ENCODE data around the gene RIPOR3.

RIPOR3 gene

DNA sequence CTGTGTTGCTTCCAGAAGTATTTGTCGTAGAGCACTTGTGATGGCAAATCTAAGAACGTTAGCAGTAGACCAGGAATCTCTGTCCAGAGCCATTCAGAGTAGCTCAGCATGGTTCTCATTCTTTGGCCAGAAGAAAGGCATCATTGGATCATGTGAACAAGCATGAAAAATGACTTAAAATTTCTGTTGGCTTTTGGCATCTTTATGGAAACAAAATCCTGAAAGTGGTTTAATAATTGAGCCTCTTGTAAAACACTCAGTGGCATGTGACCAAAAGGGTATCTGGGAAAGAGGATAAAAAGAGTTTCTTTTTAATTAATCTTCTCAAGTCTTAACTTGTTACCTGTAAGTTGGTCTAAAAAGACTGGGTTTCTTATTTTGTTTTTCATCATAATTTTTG, 126.0 kb downstream of the RIPOR3 start:
- no peak overlapping the region for H3K4me3 ChIP-seq (ENCODE audit: low read depth, low read length)
- TF ChIP-seq, protein P1, sequence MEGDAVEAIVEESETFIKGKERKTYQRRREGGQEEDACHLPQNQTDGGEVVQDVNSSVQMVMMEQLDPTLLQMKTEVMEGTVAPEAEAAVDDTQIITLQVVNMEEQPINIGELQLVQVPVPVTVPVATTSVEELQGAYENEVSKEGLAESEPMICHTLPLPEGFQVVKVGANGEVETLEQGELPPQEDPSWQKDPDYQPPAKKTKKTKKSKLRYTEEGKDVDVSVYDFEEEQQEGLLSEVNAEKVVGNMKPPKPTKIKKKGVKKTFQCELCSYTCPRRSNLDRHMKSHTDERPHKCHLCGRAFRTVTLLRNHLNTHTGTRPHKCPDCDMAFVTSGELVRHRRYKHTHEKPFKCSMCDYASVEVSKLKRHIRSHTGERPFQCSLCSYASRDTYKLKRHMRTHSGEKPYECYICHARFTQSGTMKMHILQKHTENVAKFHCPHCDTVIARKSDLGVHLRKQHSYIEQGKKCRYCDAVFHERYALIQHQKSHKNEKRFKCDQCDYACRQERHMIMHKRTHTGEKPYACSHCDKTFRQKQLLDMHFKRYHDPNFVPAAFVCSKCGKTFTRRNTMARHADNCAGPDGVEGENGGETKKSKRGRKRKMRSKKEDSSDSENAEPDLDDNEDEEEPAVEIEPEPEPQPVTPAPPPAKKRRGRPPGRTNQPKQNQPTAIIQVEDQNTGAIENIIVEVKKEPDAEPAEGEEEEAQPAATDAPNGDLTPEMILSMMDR (IDR thresholded peaks at IDR 0.05; ENCODE audit: low read depth, low read length, missing control alignments) = no peak
- DNase-seq (ENCODE audit: low read depth) = no peak

DNA sequence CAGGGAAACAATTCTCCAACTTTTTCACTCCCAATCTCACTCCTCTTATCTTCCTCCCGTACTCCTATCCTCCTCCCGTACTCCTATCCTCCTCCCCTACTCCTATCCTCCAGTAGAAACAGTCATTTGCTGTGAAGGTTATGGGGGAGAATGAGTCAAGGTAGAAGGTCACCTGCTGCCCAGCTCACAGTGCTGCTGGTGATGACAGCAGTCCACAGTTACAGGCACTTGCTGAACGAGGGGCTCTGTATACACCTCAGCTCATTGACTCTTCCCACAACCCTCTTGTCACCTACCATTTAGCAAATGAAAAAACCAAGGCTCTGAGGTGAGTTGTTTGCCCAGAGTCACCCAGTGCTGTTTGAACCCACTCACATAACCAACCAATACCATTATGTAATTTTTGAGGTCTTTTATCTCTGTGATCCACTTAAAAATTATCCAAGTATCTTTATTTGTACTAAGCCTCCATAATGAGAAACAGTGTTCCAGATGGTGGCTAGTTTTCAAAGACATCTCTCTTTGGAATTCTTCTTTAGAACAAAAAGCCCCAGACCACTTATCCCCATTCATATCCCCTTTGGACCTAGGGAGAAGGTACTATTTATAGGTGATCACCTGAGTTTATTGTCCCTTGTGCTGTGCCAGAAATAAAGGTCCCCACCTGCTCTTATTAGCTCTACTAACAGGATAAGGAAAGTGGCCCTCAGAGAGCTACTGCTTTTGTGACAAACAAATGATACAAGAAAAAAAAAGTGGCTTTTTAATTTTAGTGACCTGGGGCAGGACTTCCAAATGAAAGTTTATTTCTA, 128.0 kb downstream of the RIPOR3 start:
- TF ChIP-seq, protein P1 (IDR thresholded peaks at IDR 0.05; ENCODE audit: low read depth, low read length, missing control alignments) = no peak
- no peak for DNase-seq (ENCODE audit: low read depth)
- H3K4me3 ChIP-seq (ENCODE audit: low read depth, low read length) = no peak overlapping the region

DNA sequence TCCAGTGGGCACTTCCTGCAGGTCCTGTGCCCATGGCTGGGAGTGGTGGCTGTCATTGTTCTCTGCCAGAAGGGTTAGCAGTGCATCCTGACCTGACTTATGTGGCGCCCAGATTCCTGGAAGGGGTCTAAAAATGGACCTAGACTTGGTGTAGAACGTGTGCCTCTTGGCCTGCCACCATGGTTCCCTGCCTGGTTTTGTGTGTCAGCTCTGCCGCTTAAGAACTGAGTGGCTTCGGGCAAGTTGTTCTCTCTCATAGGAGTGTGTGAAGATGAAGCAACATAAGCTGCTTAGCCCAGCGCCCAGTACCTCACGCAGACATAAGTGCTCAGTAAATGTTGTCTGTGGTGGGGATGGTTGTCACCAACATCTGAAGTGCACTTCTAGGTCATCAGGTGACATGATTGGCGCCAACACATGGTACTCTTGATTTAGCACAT, 129.1 kb downstream of the RIPOR3 start:
- TF ChIP-seq, protein P1 (IDR thresholded peaks at IDR 0.05; ENCODE audit: low read depth, low read length, missing control alignments) = no peak
- no peak for DNase-seq (ENCODE audit: low read depth)
- no peak overlapping the region for H3K4me3 ChIP-seq (ENCODE audit: low read depth, low read length)

DNA sequence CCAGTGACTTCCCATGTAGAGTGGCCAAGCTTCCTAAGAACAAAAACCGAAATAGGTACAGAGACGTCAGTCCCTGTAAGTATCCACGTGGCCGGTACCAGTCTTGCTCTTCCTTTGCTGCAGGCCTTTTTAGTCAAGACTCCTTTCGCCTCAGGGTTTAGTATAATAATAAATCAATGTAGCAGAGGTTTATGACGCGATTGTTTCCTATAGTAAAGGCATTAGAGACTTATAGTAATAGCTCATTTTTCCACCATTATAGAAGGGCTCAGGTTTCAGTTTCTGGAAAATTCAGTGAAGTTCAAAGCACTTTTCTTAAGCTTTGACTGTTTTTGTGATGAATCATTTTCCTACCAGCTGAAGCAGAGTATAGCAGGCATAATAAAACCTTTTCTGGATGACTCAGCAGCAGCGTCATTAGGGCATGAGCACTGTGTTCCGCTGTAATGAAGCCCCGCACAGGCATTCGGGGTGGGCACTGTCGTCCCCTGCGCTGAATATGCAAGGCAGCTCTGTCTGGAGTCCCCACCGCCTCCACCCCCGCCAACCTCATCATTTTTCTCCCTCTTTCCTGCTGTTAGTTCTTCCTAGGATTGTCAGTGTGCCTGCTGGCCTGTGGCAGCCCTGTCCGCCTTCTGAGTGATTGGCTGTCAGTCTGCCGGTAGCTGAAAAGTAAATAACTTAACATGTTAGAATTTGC, 129.8 kb downstream of the RIPOR3 start:
- TF ChIP-seq, protein P1 (IDR thresholded peaks at IDR 0.05; ENCODE audit: low read depth, low read length, missing control alignments) = no peak
- H3K4me3 ChIP-seq (ENCODE audit: low read depth, low read length) = no peak overlapping the region
- no peak for DNase-seq (ENCODE audit: low read depth)

DNA sequence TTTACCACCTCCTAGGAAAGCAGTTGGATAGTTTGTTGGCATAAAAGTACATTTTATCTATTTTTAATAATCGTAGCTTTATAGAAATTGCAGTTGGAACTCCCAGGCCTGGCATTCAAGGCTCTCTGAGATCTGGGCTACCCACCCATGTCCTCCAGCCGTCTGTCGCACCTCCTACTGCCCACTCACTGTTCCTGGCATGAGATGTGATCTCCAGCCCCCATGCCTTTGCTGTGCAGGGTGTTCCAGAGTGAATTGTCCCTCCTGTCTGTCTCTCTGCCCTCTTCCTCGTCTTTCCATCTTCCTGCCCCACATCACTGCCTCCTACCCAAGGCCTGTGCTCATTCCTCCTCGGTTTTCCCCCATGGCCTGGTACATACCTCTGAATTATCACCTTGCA, 130.5 kb downstream of the RIPOR3 start:
- no peak for DNase-seq (ENCODE audit: low read depth)
- H3K4me3 ChIP-seq (ENCODE audit: low read depth, low read length) = no peak overlapping the region
- TF ChIP-seq, protein P1 (IDR thresholded peaks at IDR 0.05; ENCODE audit: low read depth, low read length, missing control alignments) = no peak

DNA sequence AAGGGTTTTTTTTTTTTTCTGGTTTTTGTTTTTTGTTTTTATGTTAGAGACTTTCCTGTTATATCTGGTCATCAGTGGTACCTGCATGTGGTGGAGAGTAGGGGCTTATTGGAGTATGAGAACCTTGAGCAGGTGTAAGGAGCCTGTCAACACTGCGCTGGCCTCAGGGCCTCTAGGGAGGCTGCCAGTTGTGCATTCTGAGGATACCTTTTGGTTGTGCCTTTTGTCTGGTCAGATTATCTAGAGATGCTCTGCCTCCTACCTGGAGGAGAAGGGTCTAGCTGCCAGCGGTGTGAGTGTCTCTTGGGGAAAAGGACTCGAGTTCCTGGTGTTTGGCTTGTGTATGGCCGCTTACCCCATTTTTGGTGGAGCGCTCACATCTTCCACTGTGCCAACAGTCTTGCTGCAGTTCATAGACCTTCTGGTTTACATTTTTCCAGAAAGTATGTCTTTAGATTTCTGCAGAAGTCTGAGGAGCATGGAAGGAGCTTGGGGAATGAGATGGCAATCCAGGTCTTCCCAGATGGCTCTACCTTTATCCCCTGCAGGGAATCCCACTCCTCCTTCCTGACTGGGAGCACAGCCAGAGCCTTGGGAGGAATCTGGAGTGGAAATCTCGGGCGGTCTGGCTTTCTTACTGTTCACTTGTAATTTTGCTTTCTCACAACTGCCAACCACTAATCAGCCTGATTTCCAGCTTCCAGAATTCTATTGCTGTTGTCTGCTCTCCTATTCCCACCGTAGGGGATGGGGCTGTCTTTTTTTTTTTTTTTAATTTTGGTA, 131.3 kb downstream of the RIPOR3 start:
- no peak for DNase-seq (ENCODE audit: low read depth)
- H3K4me3 ChIP-seq (ENCODE audit: low read depth, low read length) = no peak overlapping the region
- TF ChIP-seq, protein P1 (IDR thresholded peaks at IDR 0.05; ENCODE audit: low read depth, low read length, missing control alignments) = no peak

Data from GM12864 (cell line).